ENCODE measurements around the gene CMSS1. TPM values are rescaled to one million over a fixed set of nuclear protein-coding genes. Genes with fewer than 3 reads are reported as not detected.

The CMSS1 gene
- total and polyA plus RNA-seq, 2 of the 13 experiments (the other 11 are each of a cell fraction or from before 2014, with no cell fraction given) = 6.4 to 48.7 TPM

- TF ChIP-seq ZNF724P (CRISPR knock-in tag; IDR thresholded peaks at IDR 0.05; ENCODE audit: borderline replicate concordance) (no peak), PBX3 (CRISPR knock-in tag; IDR thresholded peaks at IDR 0.05; ENCODE audit: borderline replicate concordance) (no peak), ZBTB26 (CRISPR knock-in tag; IDR thresholded peaks at IDR 0.05; ENCODE audit: borderline replicate concordance) (no peak), CCAR2 (optimal IDR thresholded peaks at IDR 0.05; ENCODE audit: low read depth, low read length) (no peak), RARA (CRISPR knock-in tag; IDR thresholded peaks at IDR 0.05) (0 out of 2 replicates have a peak, but pooled peaks have one; percentile 41), ELF3 (CRISPR knock-in tag; IDR thresholded peaks at IDR 0.05) (peak; percentile 61; the same call in 1 of the 2 replicates), SIN3B (IDR thresholded peaks at IDR 0.05; ENCODE audit: low read length) (no peak), TEAD3 (CRISPR knock-in tag; optimal IDR thresholded peaks at IDR 0.05; ENCODE audit: borderline replicate concordance) (peak; percentile 82), SYNCRIP (IDR thresholded peaks at IDR 0.05; ENCODE audit: insufficient read depth, low read depth, low read length) (no peak), PPARG (CRISPR knock-in tag; conservative IDR thresholded peaks at IDR 0.05) (peak; percentile 77), SP4 (CRISPR knock-in tag; IDR thresholded peaks at IDR 0.05) (no peak), ZNF225 (CRISPR knock-in tag; IDR thresholded peaks at IDR 0.05) (no peak), NCOA5 (CRISPR knock-in tag; IDR thresholded peaks at IDR 0.05) (no peak), FIP1L1 (IDR thresholded peaks at IDR 0.05; ENCODE audit: borderline replicate concordance, insufficient read depth, low read depth, low read length) (no peak), GATAD1 (CRISPR knock-in tag; IDR thresholded peaks at IDR 0.05) (no peak), ATF2 (CRISPR knock-in tag; IDR thresholded peaks at IDR 0.05) (no peak), DMAP1 (CRISPR knock-in tag; IDR thresholded peaks at IDR 0.05) (no peak), ZNF431 (CRISPR knock-in tag; IDR thresholded peaks at IDR 0.05; ENCODE audit: borderline replicate concordance, low read depth) (no peak), ZNF326 (CRISPR knock-in tag; IDR thresholded peaks at IDR 0.05; ENCODE audit: borderline replicate concordance) (no peak), THAP9 (CRISPR knock-in tag; IDR thresholded peaks at IDR 0.05; ENCODE audit: borderline replicate concordance) (no peak), ATF7-NPFF (CRISPR knock-in tag; IDR thresholded peaks at IDR 0.05; ENCODE audit: low read depth) (no peak)
Measured at GRCh38 chr3:100097919-100098783, 280.5 kb downstream of the CMSS1 start (continued).

All from HepG2 (cell line).